HepG2 (cell line): ENCODE data around the gene MAML1. TPM values are rescaled to one million over a fixed set of nuclear protein-coding genes. Genes with fewer than 3 reads are reported as not detected.

Experiments
- ATAC-seq: fragments of 200-7000 bp; cut with Tn5 transposase; 3 replicates; pipeline ENCODE4 v1.9.1; 2020; ENCODE audit warnings: mild to moderate bottlenecking, moderate library complexity
- BruUV-seq: library from RNA; stranded (reverse); fragments of 400-500 nt; replicated peaks from 2 replicates; lab custom pipeline; 2021; lab: Mats Ljungman, UMichigan
- CTCF ChIA-PET: fragments of 300-600 bp; formaldehyde crosslinking; extraction: SDS; loops from one replicate; lab custom pipeline; 2021; ENCODE audit warnings: low total read pairs, inconsistent platforms, low intra/inter-chr PET ratio; lab: Yijun Ruan, JAX
- POLR2A ChIA-PET: fragments of 350-600 bp; sonication (Branson Sonifier 250); formaldehyde crosslinking; loops from one replicate; lab custom pipeline; 2020; ENCODE audit warnings: antibody characterized with exemption, inconsistent platforms; lab: Yijun Ruan, JAX
- DNase-seq: peaks from one replicate; pipeline ENCODE4 v3.0.0-alpha.2; 2015; ENCODE audit warnings: low spot score
- FAIRE-seq: peaks from 3 replicates; lab custom pipeline; 2011; peaks lifted over from hg19 to GRCh38; lab: Jason Lieb, UNC
- H2AFZ ChIP-seq: one replicate; pipeline ENCODE4 v1.6.1; 2011; ENCODE audit warnings: low read length, inconsistent platforms
- H3K27ac ChIP-seq: fragments of 300-600 bp; 3 replicates; pipeline ENCODE4 v1.8.0; 2011; ENCODE audit warnings: mixed run types, mild to moderate bottlenecking, mixed read lengths, low read length, inconsistent platforms; ENCODE audit not compliant: insufficient read depth; ENCODE audit errors: extremely low read length
- H3K27me3 ChIP-seq, 2 experiments: fragments of 200-600 bp in 1 of 2; 2 replicates in 1 of 2; 3 replicates in 1 of 2; pipeline versions ENCODE4 v1.6.0 to v1.8.0; 2011; ENCODE audit warnings: low read length in 2 of 2, mild to moderate bottlenecking in 2 of 2, moderate library complexity in 2 of 2, inconsistent platforms in 1 of 2; ENCODE audit not compliant: insufficient read depth in 2 of 2, control insufficient read depth in 1 of 2
- H3K36me3 ChIP-seq, 2 experiments: fragments of 200-600 bp in 1 of 2; replicated peaks in 1 of 2; 2 replicates in 1 of 2; 3 replicates in 1 of 2; pipeline versions ENCODE4 v1.5.1 to v1.8.0; 2011; ENCODE audit warnings: low read length in 2 of 2, inconsistent platforms in 1 of 2; ENCODE audit not compliant: insufficient read depth in 2 of 2, control insufficient read depth in 1 of 2
- H3K4me1 ChIP-seq: 2 replicates; pipeline ENCODE4 v1.5.1; 2012; ENCODE audit warnings: low read length, inconsistent platforms; ENCODE audit not compliant: insufficient read depth
- H3K4me2 ChIP-seq: 2 replicates; pipeline ENCODE4 v1.6.0; 2011; ENCODE audit warnings: low read depth, low read length, inconsistent platforms
- H3K4me3 ChIP-seq, 3 experiments: fragments of 200-600 bp in 1 of 3; sonication (generic), shearing (Covaris generic) in 1 of 3; replicated peaks in 1 of 3; 2 replicates each; pipeline ENCODE4 v1.5.1; 2011 to 2016; ENCODE audit warnings: low read length in 3 of 3, inconsistent platforms in 2 of 3, low read depth in 2 of 3, mild to moderate bottlenecking in 2 of 3, control low read depth in 1 of 3, mixed read lengths in 1 of 3; ENCODE audit not compliant: insufficient read depth in 1 of 3
- H3K79me2 ChIP-seq: one replicate; pipeline ENCODE4 v1.6.1; 2011; ENCODE audit warnings: low read length, inconsistent platforms; ENCODE audit not compliant: insufficient read depth
- H3K9ac ChIP-seq: 2 replicates; pipeline ENCODE4 v1.6.0; 2011; ENCODE audit warnings: mild to moderate bottlenecking, low read depth, low read length, inconsistent platforms; ENCODE audit not compliant: insufficient read depth
- H3K9me3 ChIP-seq: 2 replicates; pipeline ENCODE4 v1.5.1; 2012; ENCODE audit warnings: mild to moderate bottlenecking, low read length
- H4K20me1 ChIP-seq: 2 replicates; pipeline ENCODE4 v1.6.0; 2011; ENCODE audit warnings: inconsistent platforms, mild to moderate bottlenecking, low read length, moderate library complexity; ENCODE audit not compliant: insufficient read depth
- ATF2 ChIP-seq: sonication (generic); formaldehyde crosslinking; IDR thresholded peaks from 2 replicates; pipeline ENCODE4 v1.4.0; 2020; ENCODE audit warnings: missing genetic modification reagents
- BCL3 ChIP-seq: sonication (generic); formaldehyde crosslinking; IDR thresholded peaks from 2 replicates; pipeline ENCODE4 v1.5.1; 2020; ENCODE audit warnings: mild to moderate bottlenecking, missing genetic modification reagents, moderate library complexity
- FOXA1 ChIP-seq, 2 experiments: fragments of 450-650 bp in 1 of 2; sonication (generic) in 1 of 2; formaldehyde crosslinking in 1 of 2; IDR thresholded peaks; 2 replicates each; pipeline versions ENCODE4 v1.4.0 to v1.6.1; 2016 to 2020; ENCODE audit warnings: missing genetic modification reagents in 1 of 2
- FOXP1 ChIP-seq, 2 experiments: fragments of 450-650 bp in 1 of 2; IDR thresholded peaks; 2 replicates each; pipeline ENCODE4 v1.6.1; 2017 to 2018; ENCODE audit warnings: antibody characterized with exemption in 1 of 2
- JARID2 ChIP-seq: sonication (generic); formaldehyde crosslinking; IDR thresholded peaks from 2 replicates; pipeline ENCODE4 v1.8.1; 2023; ENCODE audit warnings: missing genetic modification reagents, inconsistent platforms; ENCODE audit not compliant: insufficient replicate concordance
- MBNL3 ChIP-seq: fragments of 250-450 bp; sonication (Bioruptor Pico); conservative IDR thresholded peaks from 2 replicates; pipeline ENCODE4 v1.8.0; 2022; ENCODE audit warnings: mild to moderate bottlenecking, inconsistent platforms
- PHF8 ChIP-seq: sonication (generic); formaldehyde crosslinking; IDR thresholded peaks from 2 replicates; pipeline ENCODE4 v1.5.0; 2020; ENCODE audit warnings: missing genetic modification reagents
- POLR2A ChIP-seq, 2 experiments: IDR thresholded peaks; 2 replicates each; pipeline ENCODE4 v1.6.1; 2011; ENCODE audit warnings: low read depth in 2 of 2, low read length in 2 of 2, mild to moderate bottlenecking in 1 of 2, moderate library complexity in 1 of 2; ENCODE audit not compliant: insufficient read depth in 1 of 2
- SP4 ChIP-seq: sonication (generic); formaldehyde crosslinking; IDR thresholded peaks from 2 replicates; pipeline ENCODE4 v1.8.1; 2023; ENCODE audit warnings: mild to moderate bottlenecking, missing genetic modification reagents
- TBP ChIP-seq: sonication (generic); formaldehyde crosslinking; IDR thresholded peaks from 2 replicates; pipeline ENCODE4 v1.5.0; 2020; ENCODE audit warnings: missing genetic modification reagents
- TCF7L2 ChIP-seq: IDR thresholded peaks from 2 replicates; pipeline ENCODE4 v1.6.1; 2011; ENCODE audit warnings: mild to moderate bottlenecking, low read depth, low read length, moderate library complexity
- TSC22D2 ChIP-seq: sonication (generic); formaldehyde crosslinking; IDR thresholded peaks from 2 replicates; pipeline ENCODE4 v1.5.1; 2020; ENCODE audit warnings: missing genetic modification reagents, mild to moderate bottlenecking, borderline replicate concordance
- ZBTB42 ChIP-seq: sonication (generic); formaldehyde crosslinking; IDR thresholded peaks from 2 replicates; pipeline ENCODE4 v1.5.0; 2020; ENCODE audit warnings: mild to moderate bottlenecking, missing genetic modification reagents
- ZKSCAN8 ChIP-seq: IDR thresholded peaks from 2 replicates; pipeline ENCODE4 v1.6.1; 2016; ENCODE audit warnings: borderline replicate concordance, missing genetic modification reagents, missing compliant biosample characterization
- ZNF382 ChIP-seq: sonication (generic); formaldehyde crosslinking; IDR thresholded peaks from 2 replicates; pipeline ENCODE4 v1.5.0; 2020; ENCODE audit warnings: missing genetic modification reagents, mild to moderate bottlenecking, borderline replicate concordance
- ZNF501 ChIP-seq: sonication (generic); formaldehyde crosslinking; IDR thresholded peaks from 2 replicates; pipeline ENCODE4 v1.5.1; 2020; ENCODE audit warnings: mild to moderate bottlenecking, moderate library complexity, missing genetic modification reagents
- ZNF644 ChIP-seq: IDR thresholded peaks from 2 replicates; pipeline ENCODE4 v1.6.1; 2016; ENCODE audit warnings: low read depth
- ZNF652 ChIP-seq: IDR thresholded peaks from 2 replicates; pipeline ENCODE4 v1.6.1; 2016; ENCODE audit warnings: low read depth, borderline replicate concordance
- WGBS: methylation state at CpG from one replicate; pipeline ENCODE4 v1.1.6; 2017; ENCODE audit warnings: low lambda C conversion rate; 5-methylcytosine and 5-hydroxymethylcytosine counted together
- in situ Hi-C: cut with HindIII; loops from 2 replicates; pipeline ENCODE4 v1.10.0; 2017; ENCODE audit warnings: low pct_unique_long_range_greater_than_20kb; ENCODE audit not compliant: extremely low pct_ligation_motif_present
- intact Hi-C: fragments of 100-400 bp; cut with micrococcal nuclease; formaldehyde crosslinking; loops from one replicate; pipeline ENCODE4 v1.10.0; 2022; ENCODE audit not compliant: unreplicated experiment
- polyA plus RNA-seq, 8 experiments: library from polyadenylated mRNA; depleted of rRNA in 3 of 8; stranded (reverse) in 7 of 8; unstranded in 1 of 8; fragments of >200 nt; fragmentation: Illumina TruSeq in 4 of 8; extraction: Trizol in 4 of 8; gene quantifications; 2 replicates each; pipeline versions ENCODE4 v1.2.1 to v1.2.3, GENCODE V29; 2011 to 2016; ENCODE audit warnings: low read depth in 4 of 8, missing spikeins in 1 of 8, mixed read lengths in 1 of 8; ENCODE audit not compliant: insufficient read depth in 1 of 8
- total RNA-seq, 5 experiments: library from RNA; depleted of rRNA; stranded (reverse); fragments of >200 nt; fragmentation: Illumina TruSeq; extraction: Trizol; gene quantifications; 2 replicates each; pipeline ENCODE4 v1.2.3, GENCODE V29; 2016; ENCODE audit warnings: low read depth in 1 of 5

Gene MAML1
- total and polyA plus RNA-seq, 2 of the 13 experiments (the other 11 are each of a cell fraction or from before 2014, with no cell fraction given) = 10.0 to 10.8 TPM

- Histone ChIP-seq H3K9me3 (no peaks in the 10 kb centered on the region), H3K4me2 (no peak overlapping the region), H3K4me1 (no peaks in the 10 kb centered on the region)
- in situ Hi-C loops = loop anchor here (25.0 kb wide), 1 partner anchor 318 kb away; no protein-coding TSS in a partner anchor
- WGBS = 95% methylated on average over 6 of the region's 6 CpGs
- no peak for ATAC-seq
- no peak for TF ChIP-seq ZNF644
- no peak for TF ChIP-seq TSC22D2
- no peak for TF ChIP-seq FOXA1 (IDR thresholded peaks at IDR 0.05)
- no peak for TF ChIP-seq FOXA1 (CRISPR knock-in tag; IDR thresholded peaks at IDR 0.05)
- no peak for TF ChIP-seq SP4 (CRISPR knock-in tag)
- no peak for TF ChIP-seq TCF7L2
- no peak for TF ChIP-seq ATF2
- TF ChIP-seq, all 625 proteins: peak for 0
- ChIA-PET POLR2A (no interaction called here), CTCF (no interaction called here)
- peaks cover 8% of the 10 kb centered on the region for H3K79me2 ChIP-seq
- no peak overlapping the region for H3K9ac ChIP-seq
- intact Hi-C loops = loop anchor here (10.0 kb wide), 1 partner anchor 136 kb away; the partner anchor contains the start of gene TBC1D9B
- H3K36me3 ChIP-seq = peaks cover 42 to 85% of the 10 kb centered on the region in 2 experiments
- no TSS peak for BruUV-seq
- DNase-seq = no peak
- FAIRE-seq = no peak
- H3K27ac ChIP-seq = no peak overlapping the region
- H4K20me1 ChIP-seq = no peaks in the 10 kb centered on the region
- H3K4me3 ChIP-seq = no peak overlapping the region
- no peak overlapping the region for H2AFZ ChIP-seq
- no peaks in the 10 kb centered on the region for H3K27me3 ChIP-seq
Observed at GRCh38 chr5:179769271-179769670, 36.6 kb downstream of the MAML1 start.

GRCh38 chr5:179769796-179770195 lies 37.2 kb downstream of the MAML1 start:
- CTCF ChIA-PET = no interaction called here
- Histone ChIP-seq H3K36me3 (peaks cover 45 to 90% of the 10 kb centered on the region in 2 experiments), H3K4me1 (no peaks in the 10 kb centered on the region), H3K9me3 (no peaks in the 10 kb centered on the region), H3K4me2 (no peak overlapping the region), H2AFZ (no peak overlapping the region), H3K4me3 (no peak overlapping the region), H3K79me2 (peaks cover 8% of the 10 kb centered on the region), H3K27me3 (no peaks in the 10 kb centered on the region), H3K27ac (no peak overlapping the region), H4K20me1 (no peaks in the 10 kb centered on the region), H3K9ac (no peak overlapping the region)
- no TSS peak for BruUV-seq
- ATAC-seq = no peak
- in situ Hi-C loops (loop anchor here (25.0 kb wide), 1 partner anchor 318 kb away; no protein-coding TSS in a partner anchor), intact Hi-C loops (loop anchor here (10.0 kb wide), 1 partner anchor 135 kb away; the partner anchor contains the start of gene TBC1D9B)
- POLR2A ChIA-PET = no interaction called here
- TF ChIP-seq ZNF652 (CRISPR knock-in tag) (no peak), ZNF644 (no peak), POLR2A (IDR thresholded peaks at IDR 0.05; ENCODE audit: insufficient read depth in 1 of 2, low read depth in 2 of 2, low read length in 2 of 2) (no peak), TBP (CRISPR knock-in tag) (no peak), FOXP1 (IDR thresholded peaks at IDR 0.05) (no peak), FOXP1 (CRISPR knock-in tag; IDR thresholded peaks at IDR 0.05) (no peak), ZKSCAN8 (CRISPR knock-in tag) (no peak), MBNL3 (CRISPR knock-in tag) (no peak), JARID2 (no peak), PHF8 (CRISPR knock-in tag) (no peak), ZNF501 (CRISPR knock-in tag) (no peak), ZNF382 (CRISPR knock-in tag) (no peak), BCL3 (CRISPR knock-in tag) (no peak), ZBTB42 (CRISPR knock-in tag) (no peak)
- no peak for FAIRE-seq
- DNase-seq = no peak
- WGBS = 98% methylated on average over 5 of the region's 5 CpGs
